GM19035 (cell line): Measurements from ENCODE around the gene OR4D2.

Experiments
- ATAC-seq: cut with Tn5 transposase; IDR thresholded peaks from one replicate; pipeline ENCODE4 v1.9.1; 2021; ENCODE audit not compliant: unreplicated experiment

Gene OR4D2

GRCh38 chr17:58207451-58207850 lies 40.7 kb downstream of the OR4D2 start:
- no peak for ATAC-seq

- no peak for ATAC-seq
Measured at GRCh38 chr17:58208344-58208743, 41.6 kb downstream of the OR4D2 start.

- no peak for ATAC-seq
Measured at GRCh38 chr17:58210922-58211321, 44.1 kb downstream of the OR4D2 start.

- ATAC-seq: no peak
Measured at GRCh38 chr17:58215685-58216084, 48.9 kb downstream of the OR4D2 start.

- no peak for ATAC-seq
Measured at GRCh38 chr17:58217766-58218165, 51.0 kb downstream of the OR4D2 start.

- ATAC-seq: peak; percentile 94
Measured at GRCh38 chr17:58219007-58219788, 52.4 kb downstream of the OR4D2 start, which contains the start of gene MKS1. MKS1 (minus strand) TSS chr17:58219255; CDS start chr17:58219230, 25 bp downstream.

GRCh38 chr17:58219789-58220183 lies 53.0 kb downstream of the OR4D2 start:
- no peak for ATAC-seq
